Mammary epithelial cell (primary cell): ENCODE data around the gene FSTL4.

ENCODE experiments used
- CTCF ChIP-seq, 2 donors: IDR thresholded peaks in 1 of 2; conservative IDR thresholded peaks in 1 of 2; 2 replicates each; pipeline ENCODE4 v1.5.1; 2011 to 2012; ENCODE audit warnings: inconsistent platforms in 2 of 2, low read length in 2 of 2, mild to moderate bottlenecking in 2 of 2, control low read depth in 1 of 2, low read depth in 1 of 2; ENCODE audit not compliant: insufficient read depth in 1 of 2; ENCODE audit errors: extremely low read depth in 1 of 2
- EZH2 ChIP-seq: IDR thresholded peaks from 2 replicates; pipeline ENCODE4 v1.6.1; 2012; ENCODE audit warnings: low read length, inconsistent platforms, borderline replicate concordance

DNA sequence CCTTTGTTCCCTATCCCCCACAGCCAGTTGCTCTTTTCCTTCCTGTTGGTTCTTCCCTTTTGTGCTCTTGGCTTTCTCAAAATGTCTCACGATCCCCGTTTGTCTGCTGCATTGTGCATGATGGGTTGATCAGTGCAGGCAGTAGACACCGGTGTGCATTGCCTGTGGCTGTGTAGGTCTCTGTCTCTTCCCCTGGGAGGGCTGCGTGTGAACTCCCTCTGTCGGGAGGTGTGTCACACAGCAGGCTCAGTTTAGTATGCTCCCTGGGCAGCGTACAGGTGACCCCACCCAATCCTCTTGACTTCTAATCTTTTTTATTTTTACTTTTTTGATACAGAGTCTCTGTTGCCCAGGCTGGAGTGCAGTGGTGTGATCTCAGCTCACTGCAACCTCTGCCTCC is 265.3 kb downstream of the FSTL4 start:
- TF ChIP-seq CTCF (conservative IDR thresholded peaks at IDR 0.05 in 1 of 2, IDR thresholded peaks at IDR 0.05 in 1 of 2; ENCODE audit: extremely low read depth in 1 of 2, insufficient read depth in 1 of 2, low read depth in 1 of 2, low read length in 2 of 2) = no peak
- TF ChIP-seq EZH2 = no peak
